ENCODE results near the gene SLIT2.
A peak's percentile ranks its signal among the peaks of the same experiment; 100 is the strongest.

The SLIT2 gene

GRCh38 chr4:20266215-20267082 lies 14.7 kb downstream of the SLIT2 start:
- DNase-seq: no peak

- DNase-seq: no peak
Observed at GRCh38 chr4:20268028-20268427, 16.3 kb downstream of the SLIT2 start.

GRCh38 chr4:20269320-20269719 lies 17.6 kb downstream of the SLIT2 start:
- no peak for DNase-seq

GRCh38 chr4:20271950-20272349 lies 20.2 kb downstream of the SLIT2 start:
- no peak for DNase-seq

- DNase-seq: no peak
Observed at GRCh38 chr4:20272411-20272872, 20.7 kb downstream of the SLIT2 start.

GRCh38 chr4:20273793-20274192 lies 22.1 kb downstream of the SLIT2 start:
- DNase-seq: no peak

- DNase-seq: no peak
Observed at GRCh38 chr4:20276848-20277247, 25.1 kb downstream of the SLIT2 start.

- DNase-seq: no peak
Observed at GRCh38 chr4:20278195-20278594, 26.5 kb downstream of the SLIT2 start.

- no peak for DNase-seq
Observed at GRCh38 chr4:20279381-20279780, 27.7 kb downstream of the SLIT2 start.

GRCh38 chr4:20281453-20281852 lies 29.7 kb downstream of the SLIT2 start:
- no peak for DNase-seq

GRCh38 chr4:20283039-20283438 lies 31.3 kb downstream of the SLIT2 start:
- no peak for DNase-seq

GRCh38 chr4:20284990-20285389 lies 33.3 kb downstream of the SLIT2 start:
- DNase-seq: no peak

- no peak for DNase-seq
Observed at GRCh38 chr4:20287246-20287645, 35.5 kb downstream of the SLIT2 start.

GRCh38 chr4:20288047-20288650 lies 36.4 kb downstream of the SLIT2 start:
- DNase-seq: no peak

GRCh38 chr4:20288846-20289512 lies 37.3 kb downstream of the SLIT2 start:
- no peak for DNase-seq

- DNase-seq: no peak
Observed at GRCh38 chr4:20289782-20290181, 38.1 kb downstream of the SLIT2 start.

- no peak for DNase-seq
Observed at GRCh38 chr4:20292739-20293138, 41.0 kb downstream of the SLIT2 start.

- no peak for DNase-seq
Observed at GRCh38 chr4:20297261-20297660, 45.6 kb downstream of the SLIT2 start.

GRCh38 chr4:20297783-20298182 lies 46.1 kb downstream of the SLIT2 start:
- no peak for DNase-seq

- no peak for DNase-seq
Observed at GRCh38 chr4:20298455-20298854, 46.8 kb downstream of the SLIT2 start.

- DNase-seq: no peak
Observed at GRCh38 chr4:20298986-20299385, 47.3 kb downstream of the SLIT2 start.

- peak; percentile 32 for DNase-seq
Observed at GRCh38 chr4:20299515-20299914, 47.8 kb downstream of the SLIT2 start.

- DNase-seq: no peak
Observed at GRCh38 chr4:20301161-20301560, 49.5 kb downstream of the SLIT2 start.

Measured in midbrain (tissue), 1 donor.